CD14-positive monocyte (primary cell): ENCODE results near the gene IFI27. TPM values are rescaled to one million over a fixed set of nuclear protein-coding genes. Genes with fewer than 3 reads are reported as not detected.

Source experiments
- DNase-seq, 3 donors: peaks; one replicate each; pipeline ENCODE4 v3.0.0-alpha.2; 2011 to 2022
- H2AFZ ChIP-seq: 2 replicates; pipeline ENCODE4 v1.6.0; 2012; ENCODE audit warnings: mild to moderate bottlenecking, low read depth, low read length, inconsistent platforms; ENCODE audit not compliant: insufficient read depth, poor library complexity, severe bottlenecking
- H3K27ac ChIP-seq, 2 donors: 1 replicate in 1 of 2; 2 replicates in 1 of 2; pipeline ENCODE4 v1.5.1; 2012 to 2013; ENCODE audit warnings: low read length in 2 of 2, control low read depth in 1 of 2, inconsistent platforms in 1 of 2, low read depth in 1 of 2, mild to moderate bottlenecking in 1 of 2
- H3K27me3 ChIP-seq, 2 donors: one replicate each; pipeline versions ENCODE4 v1.6.0 to v1.6.1; 2011 to 2013; ENCODE audit warnings: low read length in 2 of 2; ENCODE audit not compliant: control insufficient read depth in 2 of 2, insufficient read depth in 2 of 2
- H3K36me3 ChIP-seq, 2 donors: replicated peaks in 1 of 2; 1 replicate in 1 of 2; 2 replicates in 1 of 2; pipeline versions ENCODE4 v1.5.1 to v1.6.1; 2012 to 2013; ENCODE audit warnings: low read length in 2 of 2, control low read depth in 1 of 2, inconsistent platforms in 1 of 2, mild to moderate bottlenecking in 1 of 2; ENCODE audit not compliant: insufficient read depth in 2 of 2, control insufficient read depth in 1 of 2
- H3K4me1 ChIP-seq, 2 donors: 1 replicate in 1 of 2; 2 replicates in 1 of 2; pipeline versions ENCODE4 v1.5.1 to v1.6.1; 2012 to 2013; ENCODE audit warnings: low read length in 2 of 2, control low read depth in 1 of 2, inconsistent platforms in 1 of 2, mild to moderate bottlenecking in 1 of 2, moderate library complexity in 1 of 2; ENCODE audit not compliant: insufficient read depth in 2 of 2, control insufficient read depth in 1 of 2
- H3K4me2 ChIP-seq: replicated peaks from 2 replicates; pipeline ENCODE3; 2012; ENCODE audit warnings: low read length, moderate library complexity, mild to moderate bottlenecking; ENCODE audit not compliant: poor library complexity, severe bottlenecking; ENCODE audit errors: extremely low read depth
- H3K4me3 ChIP-seq, 3 experiments: fragments of 200-600 bp in 1 of 3; sonication (generic) in 1 of 3; replicated peaks in 1 of 3; 1 replicate in 2 of 3; 2 replicates in 1 of 3; pipeline ENCODE4 v1.5.1; 2011 to 2013; ENCODE audit warnings: low read length in 3 of 3, mild to moderate bottlenecking in 3 of 3, control low read depth in 2 of 3, low read depth in 2 of 3, inconsistent platforms in 1 of 3, moderate library complexity in 1 of 3
- H3K79me2 ChIP-seq: 2 replicates; pipeline ENCODE4 v1.6.0; 2012; ENCODE audit warnings: mild to moderate bottlenecking, control low read depth, inconsistent platforms, low read length, moderate library complexity; ENCODE audit not compliant: insufficient read depth
- H3K9ac ChIP-seq: 2 replicates; pipeline ENCODE4 v1.6.0; 2017; ENCODE audit warnings: low read length, mild to moderate bottlenecking; ENCODE audit not compliant: insufficient read depth, poor library complexity, severe bottlenecking
- H3K9me3 ChIP-seq, 2 donors: replicated peaks in 1 of 2; 1 replicate in 1 of 2; 2 replicates in 1 of 2; pipeline versions ENCODE4 v1.5.1 to v1.6.1; 2012 to 2013; ENCODE audit warnings: low read length in 2 of 2, control low read depth in 1 of 2; ENCODE audit not compliant: control insufficient read depth in 1 of 2, insufficient read depth in 1 of 2
- H4K20me1 ChIP-seq: 2 replicates; pipeline ENCODE4 v1.6.0; 2012; ENCODE audit warnings: mild to moderate bottlenecking, low read length, control low read depth, moderate library complexity; ENCODE audit not compliant: insufficient read depth
- H3K27ac Mint-ChIP-seq, 7 donors: one replicate each; pipeline ENCODE4 v1.8.0; 2020; ENCODE audit warnings: mild to moderate bottlenecking in 7 of 7, mixed read lengths in 7 of 7, moderate library complexity in 6 of 7, inconsistent platforms in 2 of 7
- H3K27me3 Mint-ChIP-seq, 3 donors: one replicate each; pipeline ENCODE4 v1.8.0; 2021 to 2022; ENCODE audit warnings: low read depth in 3 of 3, mild to moderate bottlenecking in 3 of 3, mixed read lengths in 3 of 3, moderate library complexity in 3 of 3, inconsistent platforms in 1 of 3
- H3K36me3 Mint-ChIP-seq, 2 donors: one replicate each; pipeline ENCODE4 v1.8.0; 2020; ENCODE audit warnings: mixed read lengths in 2 of 2, inconsistent platforms in 1 of 2, mild to moderate bottlenecking in 1 of 2
- H3K4me1 Mint-ChIP-seq: one replicate; pipeline ENCODE4 v1.8.0; 2020; ENCODE audit warnings: mild to moderate bottlenecking, mixed read lengths
- H3K4me3 Mint-ChIP-seq, 2 donors: one replicate each; pipeline ENCODE4 v1.8.0; 2020; ENCODE audit warnings: mild to moderate bottlenecking in 2 of 2, mixed read lengths in 2 of 2, moderate library complexity in 1 of 2
- H3K9me3 Mint-ChIP-seq, 7 donors: one replicate each; pipeline ENCODE4 v1.8.0; 2020 to 2022; ENCODE audit warnings: mixed read lengths in 7 of 7, mild to moderate bottlenecking in 6 of 7, moderate library complexity in 6 of 7, inconsistent platforms in 2 of 7
- WGBS: methylation state at CpG from one replicate; pipeline ENCODE4 v1.1.5; 2013; ENCODE audit warnings: missing lambda C conversion rate; ENCODE audit not compliant: insufficient coverage; 5-methylcytosine and 5-hydroxymethylcytosine counted together
- intact Hi-C, 2 donors: fragments of 100-400 bp; cut with micrococcal nuclease; formaldehyde crosslinking; loops; one replicate each; pipeline versions ENCODE4 v1.15.0 to v1.15.1; 2023
- polyA plus RNA-seq, 3 donors: library from polyadenylated mRNA; depleted of rRNA in 1 of 3; unstranded in 2 of 3; stranded (reverse) in 1 of 3; fragments of 300-500 nt in 2 of 3; fragments of >200 nt in 1 of 3; fragmentation: Illumina TruSeq in 2 of 3; gene quantifications; 1 replicate in 2 of 3; 2 replicates in 1 of 3; pipeline ENCODE4 v1.2.3, GENCODE V29; 2012 to 2021
- TF ChIP-seq, protein P1 (sequence below): fragments of 200-600 bp; IDR thresholded peaks from one replicate; pipeline ENCODE4 v1.8.0; 2022; ENCODE audit warnings: antibody characterized with exemption, mild to moderate bottlenecking

The IFI27 gene
- polyA plus RNA-seq, 3 donors = 3.0 to 3.9 (median 3.3) TPM

DNA sequence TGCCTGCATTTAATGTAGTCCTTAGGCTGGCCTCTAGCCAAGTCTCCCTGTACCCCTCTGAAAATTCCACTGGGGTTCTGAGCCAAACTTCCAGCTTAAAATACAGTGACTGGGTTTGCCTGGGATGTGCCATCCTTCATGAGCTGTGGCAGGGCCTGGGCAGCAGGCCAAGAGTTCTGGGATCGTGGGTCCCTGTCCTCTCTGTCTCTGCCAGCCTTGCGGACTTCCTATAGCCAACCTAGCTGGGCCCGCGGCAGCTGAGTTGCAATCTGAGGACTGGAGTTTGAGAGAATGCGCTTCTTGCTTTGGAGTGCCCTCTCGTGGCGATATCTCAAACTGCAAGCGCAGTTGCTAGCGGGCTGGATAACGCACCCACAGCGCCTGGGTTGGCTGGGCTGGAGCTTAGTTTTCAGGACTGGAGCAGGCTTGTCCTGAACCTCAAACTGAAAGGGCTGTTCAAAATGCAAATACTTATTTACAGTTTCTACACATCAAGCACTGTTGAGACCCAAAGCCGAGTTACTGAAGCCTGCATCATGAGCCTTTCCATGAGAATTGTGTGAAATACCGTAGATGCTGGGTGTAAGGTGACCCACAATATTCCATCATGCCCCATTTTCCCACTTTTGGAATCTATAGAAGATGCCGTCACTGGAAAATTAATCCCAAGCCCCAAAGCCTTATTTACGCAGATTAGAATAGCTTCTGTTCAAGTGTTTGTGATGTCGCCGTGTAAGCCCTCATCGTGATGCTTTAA lies 26.2 kb downstream of the IFI27 start:
- TF ChIP-seq, protein P1, sequence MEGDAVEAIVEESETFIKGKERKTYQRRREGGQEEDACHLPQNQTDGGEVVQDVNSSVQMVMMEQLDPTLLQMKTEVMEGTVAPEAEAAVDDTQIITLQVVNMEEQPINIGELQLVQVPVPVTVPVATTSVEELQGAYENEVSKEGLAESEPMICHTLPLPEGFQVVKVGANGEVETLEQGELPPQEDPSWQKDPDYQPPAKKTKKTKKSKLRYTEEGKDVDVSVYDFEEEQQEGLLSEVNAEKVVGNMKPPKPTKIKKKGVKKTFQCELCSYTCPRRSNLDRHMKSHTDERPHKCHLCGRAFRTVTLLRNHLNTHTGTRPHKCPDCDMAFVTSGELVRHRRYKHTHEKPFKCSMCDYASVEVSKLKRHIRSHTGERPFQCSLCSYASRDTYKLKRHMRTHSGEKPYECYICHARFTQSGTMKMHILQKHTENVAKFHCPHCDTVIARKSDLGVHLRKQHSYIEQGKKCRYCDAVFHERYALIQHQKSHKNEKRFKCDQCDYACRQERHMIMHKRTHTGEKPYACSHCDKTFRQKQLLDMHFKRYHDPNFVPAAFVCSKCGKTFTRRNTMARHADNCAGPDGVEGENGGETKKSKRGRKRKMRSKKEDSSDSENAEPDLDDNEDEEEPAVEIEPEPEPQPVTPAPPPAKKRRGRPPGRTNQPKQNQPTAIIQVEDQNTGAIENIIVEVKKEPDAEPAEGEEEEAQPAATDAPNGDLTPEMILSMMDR = peak; percentile 96
- WGBS = 31% methylated on average over 16 of the region's 18 CpGs
- DNase-seq = peak; percentile 70 to 82 (median 76)
- Histone ChIP-seq H3K4me3 (no peak overlapping the region), H4K20me1 (no peaks in the 10 kb centered on the region), H3K9ac (no peak overlapping the region), H3K27me3 (no peaks in the 10 kb centered on the region), H3K4me1 (no peaks in the 10 kb centered on the region), H2AFZ (peak overlapping the region; percentile 64), H3K9me3 (peaks cover 0 to 5% of the 10 kb centered on the region in 2 donors), H3K27ac (no peak overlapping the region), H3K4me2 (no peak overlapping the region), H3K79me2 (no peaks in the 10 kb centered on the region), H3K36me3 (no peaks in the 10 kb centered on the region)
- H3K36me3 Mint-ChIP-seq = no peaks in the 10 kb centered on the region
- peaks cover 5 to 15% (median 13%) of the 10 kb centered on the region in 3 donors for H3K27me3 Mint-ChIP-seq
- H3K9me3 Mint-ChIP-seq = peaks cover 4 to 13% (median 8%) of the 10 kb centered on the region in 7 donors
- intact Hi-C loops = loop anchor here (2.0 to 5.0 kb wide), 2 partner anchors 99 to 100 kb away; no protein-coding TSS in a partner anchor
- peaks cover 2% of the 10 kb centered on the region for H3K4me1 Mint-ChIP-seq
- H3K4me3 Mint-ChIP-seq = no peak overlapping the region
- no peak overlapping the region for H3K27ac Mint-ChIP-seq

DNA sequence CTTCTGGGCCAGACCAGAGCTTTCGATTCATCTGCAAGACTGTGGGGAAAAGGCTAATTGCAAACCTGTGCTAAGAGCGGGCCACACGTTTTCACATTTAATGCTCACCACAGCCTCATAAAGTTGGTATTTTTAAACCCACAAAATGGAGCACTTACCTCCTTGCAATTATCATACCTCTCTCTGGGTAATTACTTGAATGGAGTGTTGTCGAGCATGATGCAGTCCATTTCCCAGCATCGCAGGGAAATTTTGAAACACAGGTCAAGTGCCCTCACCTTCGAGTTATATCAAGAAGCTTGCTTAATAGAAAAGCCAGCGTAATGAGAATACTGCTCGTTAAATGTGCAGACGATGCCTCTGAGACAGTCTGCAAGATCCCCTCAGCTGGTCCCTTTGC lies 27.7 kb downstream of the IFI27 start:
- Mint-ChIP-seq H3K4me1 (peaks cover 2% of the 10 kb centered on the region), H3K9me3 (peaks cover 4 to 13% (median 8%) of the 10 kb centered on the region in 7 donors), H3K27me3 (peaks cover 3 to 15% (median 10%) of the 10 kb centered on the region in 3 donors), H3K36me3 (no peaks in the 10 kb centered on the region), H3K4me3 (no peak overlapping the region), H3K27ac (no peak overlapping the region)
- Histone ChIP-seq H3K9me3 (peaks cover 0 to 5% of the 10 kb centered on the region in 2 donors), H3K79me2 (no peaks in the 10 kb centered on the region), H3K36me3 (no peaks in the 10 kb centered on the region), H2AFZ (no peak overlapping the region), H4K20me1 (no peaks in the 10 kb centered on the region), H3K4me2 (no peak overlapping the region), H3K27ac (no peak overlapping the region), H3K4me3 (no peak overlapping the region), H3K4me1 (no peaks in the 10 kb centered on the region), H3K9ac (no peak overlapping the region), H3K27me3 (no peaks in the 10 kb centered on the region)
- intact Hi-C loops = loop anchor here in 1 of 2 donors (5.0 kb wide), 1 partner anchor 101 kb away; no protein-coding TSS in a partner anchor
- DNase-seq = no peak
- TF ChIP-seq, protein P1 = no peak
- WGBS = 93% methylated on average over 4 of the region's 9 CpGs
